Cardiac muscle cell (in vitro differentiated cells and primary cell): ENCODE data around the gene SYPL2. TPM values are rescaled to one million over a fixed set of nuclear protein-coding genes. Genes with fewer than 3 reads are reported as not detected.

ENCODE experiments used
- DNase-seq, 2 donors: peaks; one replicate each; pipeline versions ENCODE4 v3.0.0 to v3.0.0-alpha.2; 2010 to 2017; ENCODE audit warnings: low read depth in 1 of 2, low spot score in 1 of 2
- H3K27ac ChIP-seq: fragments of 200-600 bp; sonication (generic); 2 replicates; pipeline ENCODE4 v1.5.1; 2016
- H3K27me3 ChIP-seq: fragments of 200-600 bp; sonication (generic); 2 replicates; pipeline ENCODE4 v1.6.0; 2016; ENCODE audit warnings: control low read depth
- H3K36me3 ChIP-seq: fragments of 200-600 bp; sonication (generic); 2 replicates; pipeline ENCODE4 v1.5.1; 2016; ENCODE audit warnings: control low read depth
- H3K4me1 ChIP-seq: fragments of 200-600 bp; sonication (generic); 2 replicates; pipeline ENCODE4 v1.8.1; 2017; ENCODE audit warnings: low read depth, mild to moderate bottlenecking, mixed run types
- H3K4me3 ChIP-seq: fragments of 200-600 bp; sonication (generic); 2 replicates; pipeline ENCODE4 v1.5.1; 2016; ENCODE audit warnings: mild to moderate bottlenecking
- H3K9me3 ChIP-seq: fragments of 200-600 bp; sonication (generic); 2 replicates; pipeline ENCODE4 v1.5.1; 2017; ENCODE audit warnings: low read depth, mild to moderate bottlenecking, control low read depth
- CTCF ChIP-seq: IDR thresholded peaks from 2 replicates; pipeline ENCODE4 v1.5.1; 2012; ENCODE audit warnings: low read depth, mild to moderate bottlenecking, low read length
- polyA plus RNA-seq: library from polyadenylated mRNA; unstranded; fragments of >200 nt; fragmentation: Nextera tagmentation; extraction: Ambion mirVana; gene quantifications from 2 replicates; pipeline ENCODE4 v1.2.1, GENCODE V29; 2016
- total RNA-seq: library from RNA; depleted of rRNA; stranded (reverse); fragments of >200 nt; gene quantifications from 2 replicates; pipeline ENCODE4 v1.2.3, GENCODE V29; 2016

SYPL2 gene
- total and polyA plus RNA-seq, 2 experiments from 2014 or later = 10.7 to 27.3 TPM

DNA sequence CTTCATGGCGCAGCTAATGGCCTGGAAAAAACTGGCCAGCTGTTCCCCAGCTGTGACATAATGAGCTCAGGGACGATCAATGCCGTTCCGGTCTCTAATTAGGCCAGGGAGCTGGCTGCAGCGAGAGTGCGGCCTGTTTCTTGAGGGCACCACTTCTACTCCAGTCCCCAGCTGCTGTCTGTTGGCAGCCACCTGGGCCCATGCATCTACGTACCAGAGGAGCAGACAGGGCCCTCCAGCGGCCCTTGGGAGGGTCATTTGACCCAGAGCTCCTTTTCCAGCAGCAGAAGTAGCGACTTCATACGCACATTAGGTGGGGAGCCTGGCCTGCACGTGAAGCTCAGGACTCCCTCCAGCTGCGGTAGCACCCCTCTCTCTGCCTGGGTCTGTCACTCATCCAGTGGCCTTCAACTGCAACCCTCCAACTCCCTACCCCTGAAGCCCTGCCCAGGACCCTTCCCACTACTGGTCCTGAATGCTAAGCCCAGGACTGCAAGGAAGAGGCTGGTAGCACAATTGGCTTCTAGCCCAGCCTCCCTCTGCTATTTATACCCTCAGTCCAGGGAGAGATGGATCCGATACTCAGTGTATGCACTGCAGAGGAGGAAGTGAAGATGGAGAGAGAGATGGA lies 64.2 kb downstream of the SYPL2 start:
- no peak for DNase-seq
- Histone ChIP-seq H3K4me1 (peaks cover 8% of the 10 kb centered on the region), H3K27ac (no peak overlapping the region), H3K4me3 (no peak overlapping the region), H3K36me3 (no peaks in the 10 kb centered on the region), H3K9me3 (no peaks in the 10 kb centered on the region), H3K27me3 (peaks cover 3% of the 10 kb centered on the region)
- TF ChIP-seq CTCF = no peak

- peaks cover 16% of the 10 kb centered on the region for H3K4me1 ChIP-seq
- DNase-seq = no peak
- H3K9me3 ChIP-seq = no peaks in the 10 kb centered on the region
- no peak for TF ChIP-seq CTCF
- no peak overlapping the region for H3K27ac ChIP-seq
- no peak overlapping the region for H3K4me3 ChIP-seq
- no peaks in the 10 kb centered on the region for H3K36me3 ChIP-seq
- no peaks in the 10 kb centered on the region for H3K27me3 ChIP-seq
These were observed 65.0 kb downstream of the SYPL2 start for GRCh38 chr1:109531380-109531779.

Other genes starting within 250 kb of the SYPL2 start
- gene CELSR2, start 217.0 kb upstream of the SYPL2 start, total RNA-seq = 10.3 and 12.9 TPM in 2 replicates
- gene CELSR2, start 217.0 kb upstream of the SYPL2 start, polyA plus RNA-seq = 5.8 and 6.1 TPM in 2 replicates
- gene PSRC1, start 183.4 kb upstream of the SYPL2 start, total RNA-seq = 7.5 and 41.8 TPM in 2 replicates
- gene PSRC1, start 183.4 kb upstream of the SYPL2 start, polyA plus RNA-seq = 13.4 and 45.6 TPM in 2 replicates
- not detected in 2 replicates for gene MYBPHL, start 159.5 kb upstream of the SYPL2 start, total RNA-seq
- 0.57 TPM in 1 of 2 replicates, not detected in the other for gene MYBPHL, start 159.5 kb upstream of the SYPL2 start, polyA plus RNA-seq
- 25.0 and 25.9 TPM in 2 replicates for gene SORT1, start 68.6 kb upstream of the SYPL2 start, total RNA-seq
- gene SORT1, start 68.6 kb upstream of the SYPL2 start, polyA plus RNA-seq = 27.6 and 35.8 TPM in 2 replicates
- 23.9 and 24.8 TPM in 2 replicates for gene PSMA5, start 40.1 kb upstream of the SYPL2 start, total RNA-seq
- 96.6 and 103 TPM in 2 replicates for gene PSMA5, start 40.1 kb upstream of the SYPL2 start, polyA plus RNA-seq
- gene ATXN7L2, start 17.4 kb downstream of the SYPL2 start, total RNA-seq = 14.7 and 17.8 TPM in 2 replicates
- gene ATXN7L2, start 17.4 kb downstream of the SYPL2 start, polyA plus RNA-seq = 7.0 and 11.9 TPM in 2 replicates
- 5.3 and 7.2 TPM in 2 replicates for gene CYB561D1, start 27.5 kb downstream of the SYPL2 start, total RNA-seq
- gene CYB561D1, start 27.5 kb downstream of the SYPL2 start, polyA plus RNA-seq = 5.5 and 6.6 TPM in 2 replicates
- 10.5 and 11.2 TPM in 2 replicates for gene AMIGO1, start 43.2 kb downstream of the SYPL2 start, total RNA-seq
- gene AMIGO1, start 43.2 kb downstream of the SYPL2 start, polyA plus RNA-seq = 7.7 and 10.1 TPM in 2 replicates
- 1.9 and 3.3 TPM in 2 replicates for gene GPR61, start 73.3 kb downstream of the SYPL2 start, total RNA-seq
- gene GPR61, start 73.3 kb downstream of the SYPL2 start, polyA plus RNA-seq = 1.9 and 2.7 TPM in 2 replicates
- 4.7 and 5.0 TPM in 2 replicates for gene GNAI3, start 82.1 kb downstream of the SYPL2 start, total RNA-seq
- gene GNAI3, start 82.1 kb downstream of the SYPL2 start, polyA plus RNA-seq = 7.9 and 9.3 TPM in 2 replicates
- not detected in 2 replicates for gene GNAT2, start 153.1 kb downstream of the SYPL2 start, total RNA-seq
- gene GNAT2, start 153.1 kb downstream of the SYPL2 start, polyA plus RNA-seq = 0.22 TPM in 1 of 2 replicates, not detected in the other
- gene AMPD2, start 153.3 kb downstream of the SYPL2 start, total RNA-seq = 72.8 and 116 TPM in 2 replicates
- gene AMPD2, start 153.3 kb downstream of the SYPL2 start, polyA plus RNA-seq = 47.9 and 53.2 TPM in 2 replicates
- gene GSTM4, start 189.6 kb downstream of the SYPL2 start, total RNA-seq = 53.5 and 65.3 TPM in 2 replicates
- 134 and 136 TPM in 2 replicates for gene GSTM4, start 189.6 kb downstream of the SYPL2 start, polyA plus RNA-seq
- 55.2 and 78.5 TPM in 2 replicates for gene GSTM2, start 201.5 kb downstream of the SYPL2 start, total RNA-seq
- 117 and 164 TPM in 2 replicates for gene GSTM2, start 201.5 kb downstream of the SYPL2 start, polyA plus RNA-seq
- 5.5 and 14.1 TPM in 2 replicates for gene GSTM1, start 221.3 kb downstream of the SYPL2 start, total RNA-seq
- 10.7 and 33.1 TPM in 2 replicates for gene GSTM1, start 221.3 kb downstream of the SYPL2 start, polyA plus RNA-seq
- 0.21 TPM in 1 of 2 replicates, not detected in the other for gene GSTM5, start 245.7 kb downstream of the SYPL2 start, total RNA-seq
- not detected in 2 replicates for gene GSTM5, start 245.7 kb downstream of the SYPL2 start, polyA plus RNA-seq